ENCODE data around the gene SLC25A53.

- TF ChIP-seq POLR2A (IDR thresholded peaks at IDR 0.05; ENCODE audit: low read depth, low read length): no peak
- no peak for TF ChIP-seq CTCF (conservative IDR thresholded peaks at IDR 0.05; ENCODE audit: low read depth, low read length)
- no peak for TF ChIP-seq RAD21 (IDR thresholded peaks at IDR 0.05; ENCODE audit: low read length)
- TF ChIP-seq BHLHE40 (IDR thresholded peaks at IDR 0.05; ENCODE audit: low read depth, low read length): no peak
- TF ChIP-seq SMC3 (IDR thresholded peaks at IDR 0.05; ENCODE audit: low read depth, low read length): no peak
- no peak for TF ChIP-seq MXI1 (IDR thresholded peaks at IDR 0.05; ENCODE audit: borderline replicate concordance, low read depth, low read length)
- TF ChIP-seq MAZ (IDR thresholded peaks at IDR 0.05; ENCODE audit: borderline replicate concordance, low read depth, low read length): no peak
- TF ChIP-seq RCOR1 (IDR thresholded peaks at IDR 0.05; ENCODE audit: insufficient replicate concordance, low read length): no peak
- no peak for TF ChIP-seq CEBPB (IDR thresholded peaks at IDR 0.05; ENCODE audit: low read depth, low read length)
- TF ChIP-seq, protein P1, sequence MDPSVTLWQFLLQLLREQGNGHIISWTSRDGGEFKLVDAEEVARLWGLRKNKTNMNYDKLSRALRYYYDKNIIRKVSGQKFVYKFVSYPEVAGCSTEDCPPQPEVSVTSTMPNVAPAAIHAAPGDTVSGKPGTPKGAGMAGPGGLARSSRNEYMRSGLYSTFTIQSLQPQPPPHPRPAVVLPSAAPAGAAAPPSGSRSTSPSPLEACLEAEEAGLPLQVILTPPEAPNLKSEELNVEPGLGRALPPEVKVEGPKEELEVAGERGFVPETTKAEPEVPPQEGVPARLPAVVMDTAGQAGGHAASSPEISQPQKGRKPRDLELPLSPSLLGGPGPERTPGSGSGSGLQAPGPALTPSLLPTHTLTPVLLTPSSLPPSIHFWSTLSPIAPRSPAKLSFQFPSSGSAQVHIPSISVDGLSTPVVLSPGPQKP (IDR thresholded peaks at IDR 0.05; ENCODE audit: borderline replicate concordance, low read depth, low read length): no peak
These were observed 19.3 kb downstream of the SLC25A53 start for GRCh38 chrX:104137496-104137895.

Data from IMR-90 (cell line).